Fibroblast of villous mesenchyme (primary cell): ENCODE results near the gene DHRS7C. TPM values are rescaled to one million over a fixed set of nuclear protein-coding genes. Genes with fewer than 3 reads are reported as not detected.

Source experiments
- DNase-seq: peaks from one replicate; pipeline ENCODE4 v3.0.0-alpha.2; 2010; ENCODE audit warnings: low read depth
- H3K4me3 ChIP-seq: 2 replicates; pipeline ENCODE4 v1.5.1; 2011; ENCODE audit warnings: low read depth, mild to moderate bottlenecking, low read length
- CTCF ChIP-seq: IDR thresholded peaks from 2 replicates; pipeline ENCODE4 v1.5.1; 2012; ENCODE audit warnings: low read depth, mild to moderate bottlenecking, low read length; ENCODE audit not compliant: insufficient read depth
- total RNA-seq: library from RNA; depleted of rRNA; stranded (reverse); fragments of >200 nt; gene quantifications from 2 replicates; pipeline ENCODE4 v1.2.3, GENCODE V29; 2012

DHRS7C gene
- total RNA-seq, 1 donor, result not detected

GRCh38 chr17:9810100-9810949 is 18.9 kb upstream of the DHRS7C start:
- DNase-seq, result no peak
- no peak overlapping the region for H3K4me3 ChIP-seq
- no peak for TF ChIP-seq CTCF

GRCh38 chr17:9809409-9809808 is 18.0 kb upstream of the DHRS7C start:
- no peak overlapping the region for H3K4me3 ChIP-seq
- DNase-seq, result no peak
- no peak for TF ChIP-seq CTCF

- no peak overlapping the region for H3K4me3 ChIP-seq
- DNase-seq, result no peak
- no peak for TF ChIP-seq CTCF
Observed at GRCh38 chr17:9806699-9807098, 15.3 kb upstream of the DHRS7C start.

- no peak for DNase-seq
- H3K4me3 ChIP-seq, result no peak overlapping the region
- no peak for TF ChIP-seq CTCF
Observed at GRCh38 chr17:9805769-9806168, 14.4 kb upstream of the DHRS7C start.

- DNase-seq, result no peak
- no peak for TF ChIP-seq CTCF
- H3K4me3 ChIP-seq, result no peak overlapping the region
Observed at GRCh38 chr17:9802697-9803096, 11.3 kb upstream of the DHRS7C start.

- H3K4me3 ChIP-seq, result no peak overlapping the region
- TF ChIP-seq CTCF, result no peak
- DNase-seq, result peak; percentile 20
Observed at GRCh38 chr17:9802294-9802693, 10.9 kb upstream of the DHRS7C start.

GRCh38 chr17:9801505-9801904 is 10.1 kb upstream of the DHRS7C start:
- TF ChIP-seq CTCF, result no peak
- H3K4me3 ChIP-seq, result no peak overlapping the region
- DNase-seq, result no peak
